ENCODE measurements around the gene SCGB1D1.

SCGB1D1 gene, protein sequence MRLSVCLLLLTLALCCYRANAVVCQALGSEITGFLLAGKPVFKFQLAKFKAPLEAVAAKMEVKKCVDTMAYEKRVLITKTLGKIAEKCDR

DNA sequence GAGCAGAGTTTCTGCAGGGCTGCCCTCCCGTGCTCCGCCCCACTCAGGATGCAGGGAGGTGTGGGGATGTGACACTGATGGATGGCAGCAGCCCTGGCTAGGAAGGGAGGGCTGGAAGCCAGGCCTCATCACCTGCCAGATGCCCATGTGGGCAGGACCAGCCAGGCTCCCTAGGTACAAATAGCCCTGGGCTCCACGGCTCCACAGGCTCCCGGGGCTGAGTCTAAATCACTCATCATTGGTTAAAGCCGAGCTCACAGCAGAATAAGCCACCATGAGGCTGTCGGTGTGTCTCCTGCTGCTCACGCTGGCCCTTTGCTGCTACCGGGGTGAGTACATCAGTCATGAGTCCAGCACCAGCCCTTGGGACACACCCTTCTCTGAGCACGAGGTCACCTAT lies at the start of gene SCGB1D1:
Gene SCGB1D1, plus strand, starts transcription at position 206 of the 400 bp plus-strand sequence. Its CDS starts 69 bp downstream, at position 275.
- no peak for DNase-seq

DNA sequence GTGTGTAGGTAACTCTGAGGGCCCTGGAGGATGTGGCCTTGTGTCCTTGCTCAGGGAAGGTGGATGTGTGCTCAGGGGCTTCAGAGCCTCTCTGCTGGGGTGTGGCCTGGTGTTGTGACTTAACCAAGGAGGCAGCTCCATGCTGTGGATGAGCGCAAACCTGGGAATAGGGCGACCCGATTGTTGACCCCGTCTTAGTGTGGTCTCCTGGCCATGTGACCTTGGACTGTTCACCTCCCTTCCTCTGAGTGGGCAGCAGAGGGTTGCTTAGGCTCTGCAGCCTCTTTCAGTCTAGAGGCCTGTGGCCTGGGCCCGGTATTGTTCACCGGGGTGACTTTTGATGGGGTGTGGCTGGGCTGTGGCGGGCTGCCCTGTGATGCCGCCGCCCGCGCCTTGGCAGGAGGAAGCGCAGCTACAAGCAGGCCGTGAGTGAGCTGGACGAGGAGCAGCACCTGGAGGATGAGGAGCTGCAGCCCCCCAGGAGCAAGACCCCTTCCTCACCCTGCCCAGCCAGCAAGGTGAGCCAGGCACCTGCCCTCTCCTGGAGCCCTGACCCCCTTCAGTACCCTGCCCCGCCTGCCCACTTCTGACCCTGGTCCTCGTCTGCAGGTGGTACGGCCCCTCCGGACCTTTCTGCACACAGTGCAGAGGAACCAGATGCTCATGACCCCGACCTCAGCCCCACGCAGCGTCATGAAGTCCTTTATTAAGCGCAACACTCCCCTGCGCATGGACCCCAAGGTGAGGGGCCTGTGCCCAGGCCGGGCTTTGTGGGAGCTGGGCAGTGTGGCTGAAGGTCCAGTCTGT lies 49.5 kb upstream of the SCGB1D1 start:
- DNase-seq = no peak

GRCh38 chr11:62141111-62142042 lies 48.6 kb upstream of the SCGB1D1 start:
- no peak for DNase-seq

GRCh38 chr11:62142043-62142375 lies 48.0 kb upstream of the SCGB1D1 start:
- no peak for DNase-seq

DNA sequence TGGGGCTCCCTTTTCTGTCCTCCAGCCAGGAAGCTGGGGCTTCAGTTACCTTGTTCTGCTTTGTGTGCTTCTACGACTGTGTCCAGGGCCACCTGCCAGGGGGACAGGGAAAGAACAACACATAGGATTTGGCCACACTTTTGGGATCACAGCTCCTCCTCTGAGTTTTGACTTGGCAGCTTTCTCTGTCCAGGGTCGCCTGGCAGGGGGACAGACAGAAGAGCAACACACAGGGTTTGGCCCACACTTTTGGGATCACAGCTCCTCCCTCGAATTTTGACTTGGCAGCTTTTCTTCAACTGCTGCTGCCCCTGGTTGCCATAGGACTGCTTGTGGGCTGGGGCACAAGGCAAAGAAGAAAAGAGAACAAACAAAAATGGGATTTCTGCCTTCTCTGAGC lies 47.1 kb upstream of the SCGB1D1 start:
- DNase-seq = no peak

- no peak for DNase-seq
These were observed 46.3 kb upstream of the SCGB1D1 start for GRCh38 chr11:62143727-62144126.

DNA sequence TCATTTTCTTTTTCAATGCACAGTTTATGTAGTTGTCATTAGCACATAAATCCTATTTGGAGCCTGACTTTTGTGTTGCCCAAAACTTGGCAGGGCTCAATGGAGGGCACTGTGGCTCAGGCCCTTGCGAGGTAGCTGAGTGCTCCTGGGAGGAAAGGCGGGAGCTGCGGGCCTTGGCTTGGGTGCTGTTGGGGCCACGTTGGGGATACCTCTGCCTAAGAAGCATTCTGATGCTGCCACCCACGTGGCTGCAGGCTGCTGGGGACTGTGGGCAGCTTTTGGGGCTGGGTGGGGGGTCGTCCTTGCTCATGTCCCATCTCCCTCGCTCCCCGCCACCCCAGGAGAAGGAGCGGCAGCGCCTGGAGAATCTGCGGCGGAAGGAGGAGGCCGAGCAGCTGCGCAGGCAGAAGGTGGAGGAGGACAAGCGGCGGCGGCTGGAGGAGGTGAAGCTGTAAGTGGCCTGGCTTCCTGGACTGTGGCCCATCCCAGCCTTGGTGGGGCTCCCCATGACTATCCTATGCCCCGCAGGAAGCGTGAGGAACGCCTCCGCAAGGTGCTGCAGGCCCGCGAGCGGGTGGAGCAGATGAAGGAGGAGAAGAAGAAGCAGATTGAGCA lies 45.3 kb upstream of the SCGB1D1 start:
- DNase-seq = no peak

DNA sequence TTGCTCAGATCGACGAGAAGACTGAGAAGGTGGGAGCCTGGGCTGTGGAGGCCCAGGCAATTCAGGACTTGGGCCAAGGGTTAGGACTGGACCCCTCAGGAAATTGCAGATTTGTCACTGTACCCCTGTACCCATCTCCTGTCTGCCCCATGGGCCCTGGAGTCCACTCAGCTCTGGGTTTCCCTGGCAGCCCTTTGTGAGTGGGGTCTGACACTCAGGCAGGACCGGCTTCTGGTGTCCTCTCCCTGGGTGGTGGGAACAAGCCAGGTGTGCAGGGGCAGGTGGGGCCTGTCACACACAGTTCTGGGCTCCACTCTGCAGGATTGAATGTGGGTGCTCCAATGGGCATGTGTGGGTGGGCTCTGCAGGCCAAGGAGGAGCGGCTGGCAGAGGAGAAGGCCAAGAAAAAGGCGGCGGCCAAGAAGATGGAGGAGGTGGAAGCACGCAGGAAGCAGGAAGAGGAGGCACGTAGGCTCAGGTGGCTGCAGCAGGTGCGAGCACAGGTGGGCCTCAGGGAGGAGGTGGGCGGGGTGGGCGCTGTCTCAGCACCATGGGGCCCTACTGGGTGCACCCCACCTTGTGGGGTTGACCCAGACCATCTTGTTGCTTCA lies 44.6 kb upstream of the SCGB1D1 start:
- DNase-seq = no peak

DNA sequence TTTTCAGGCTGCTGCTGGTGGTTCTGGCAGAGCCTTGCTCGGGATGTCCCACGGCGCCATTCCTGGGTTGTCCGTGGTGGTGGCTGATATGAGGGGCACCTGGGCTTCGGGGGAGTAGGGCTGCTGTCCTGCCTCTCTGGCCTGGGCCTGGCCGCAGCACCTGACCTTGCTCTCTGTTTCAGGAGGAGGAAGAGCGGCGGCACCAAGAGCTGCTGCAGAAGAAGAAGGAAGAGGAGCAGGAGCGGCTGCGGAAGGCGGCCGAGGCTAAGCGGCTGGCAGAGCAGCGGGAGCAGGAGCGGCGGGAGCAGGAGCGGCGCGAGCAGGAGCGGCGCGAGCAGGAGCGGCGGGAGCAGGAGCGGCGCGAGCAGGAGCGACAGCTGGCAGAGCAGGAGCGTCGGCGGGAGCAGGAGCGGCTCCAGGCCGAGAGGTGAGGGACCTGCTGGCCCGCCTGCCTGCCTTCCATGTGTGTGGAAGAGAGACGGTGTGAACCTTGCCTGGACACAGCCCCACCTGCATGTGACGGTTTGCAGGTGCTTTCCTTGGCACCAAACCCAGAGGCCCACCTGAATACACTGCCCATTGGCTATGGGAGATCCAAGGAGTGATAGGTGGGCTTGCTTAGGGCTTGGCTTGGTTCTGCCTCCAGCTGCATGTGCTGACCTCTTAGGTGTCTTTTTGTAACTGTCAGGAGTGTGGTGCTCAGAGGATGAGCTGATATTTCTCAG lies 43.4 kb upstream of the SCGB1D1 start:
- DNase-seq = no peak

GRCh38 chr11:62147545-62147944 lies 42.5 kb upstream of the SCGB1D1 start:
- DNase-seq = no peak

GRCh38 chr11:62148271-62148980 lies 41.6 kb upstream of the SCGB1D1 start:
- no peak for DNase-seq

DNA sequence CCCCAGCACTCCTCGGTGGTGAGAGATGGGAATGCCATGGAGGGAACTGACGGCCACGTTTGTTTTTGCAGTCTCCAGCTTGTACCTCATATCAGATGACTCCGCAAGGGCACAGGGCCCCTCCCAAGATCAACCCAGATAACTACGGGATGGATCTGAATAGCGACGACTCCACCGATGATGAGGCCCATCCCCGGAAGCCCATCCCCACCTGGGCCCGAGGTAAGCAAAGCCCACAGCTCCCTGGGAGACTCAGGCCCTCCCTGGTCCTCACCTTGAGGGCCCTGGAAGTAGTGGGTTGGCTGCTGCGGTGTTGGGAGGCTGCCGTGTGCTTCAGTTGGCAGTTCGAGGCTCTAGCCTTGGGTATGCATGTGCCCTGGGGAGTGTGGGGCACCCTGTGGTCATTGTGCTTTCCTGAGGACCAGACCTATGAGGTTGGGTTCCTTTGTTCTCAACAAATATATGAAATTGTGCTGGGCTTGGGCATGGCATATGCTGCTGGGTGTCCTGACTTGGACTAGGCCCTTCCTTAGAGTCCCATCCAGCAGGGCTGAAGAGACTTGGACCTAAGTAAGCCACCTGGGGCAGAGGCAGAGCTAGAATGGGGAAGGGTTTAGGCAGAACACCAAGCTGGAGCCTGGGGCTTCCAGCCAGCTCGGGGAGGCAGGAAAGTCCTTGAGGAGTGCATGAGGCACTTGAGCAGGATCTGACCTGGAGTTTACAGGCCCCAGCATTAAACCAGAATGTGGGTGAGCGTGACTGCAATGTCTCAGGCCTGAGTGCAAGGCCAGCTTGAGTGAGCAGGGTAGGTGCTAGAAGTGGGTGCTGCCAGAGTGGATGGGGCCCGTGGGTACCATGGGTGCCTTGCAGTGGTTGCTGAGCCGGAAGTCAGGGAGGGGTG lies 39.8 kb upstream of the SCGB1D1 start:
- no peak for DNase-seq

DNA sequence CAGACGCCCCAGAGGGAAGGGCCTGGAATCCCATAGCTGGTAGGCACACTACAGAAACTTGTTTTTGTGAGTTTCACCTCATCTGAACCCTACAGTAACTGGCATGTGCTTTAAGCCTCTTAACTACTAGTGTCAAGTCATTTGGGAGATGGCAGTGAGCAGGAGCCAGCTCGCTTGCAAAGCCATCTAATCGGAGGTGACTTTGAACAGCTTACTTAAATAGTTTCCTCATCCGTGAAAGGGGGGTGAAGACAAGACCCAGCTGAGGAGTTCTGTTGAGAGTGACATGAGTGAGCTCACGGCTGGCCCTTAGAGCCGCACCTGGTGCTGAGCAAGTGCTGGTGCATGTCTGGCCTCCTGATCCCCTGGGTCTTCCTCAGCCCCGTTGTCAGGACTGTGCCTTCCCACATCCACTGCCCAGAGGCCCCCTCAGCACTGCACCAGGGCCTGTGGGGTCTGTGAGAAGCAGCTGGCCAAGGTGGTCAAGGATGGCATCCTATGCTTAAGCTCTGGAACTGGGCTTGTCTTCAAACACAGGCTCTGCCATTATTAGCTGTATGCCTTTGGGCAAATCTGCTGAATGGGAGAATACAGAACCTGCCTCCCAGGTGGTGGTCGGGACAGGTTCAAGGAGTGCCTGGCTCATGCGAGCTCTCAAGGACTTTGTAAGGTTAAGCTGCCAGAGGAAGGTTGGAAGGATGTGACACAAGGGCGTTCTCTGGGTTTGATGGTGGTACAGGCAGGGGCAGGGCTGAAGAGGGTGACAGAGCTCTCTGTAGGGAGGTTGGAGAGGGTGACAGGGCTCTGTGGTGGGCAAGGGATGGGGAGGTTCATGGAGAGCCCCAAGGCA lies 38.9 kb upstream of the SCGB1D1 start:
- no peak for DNase-seq

DNA sequence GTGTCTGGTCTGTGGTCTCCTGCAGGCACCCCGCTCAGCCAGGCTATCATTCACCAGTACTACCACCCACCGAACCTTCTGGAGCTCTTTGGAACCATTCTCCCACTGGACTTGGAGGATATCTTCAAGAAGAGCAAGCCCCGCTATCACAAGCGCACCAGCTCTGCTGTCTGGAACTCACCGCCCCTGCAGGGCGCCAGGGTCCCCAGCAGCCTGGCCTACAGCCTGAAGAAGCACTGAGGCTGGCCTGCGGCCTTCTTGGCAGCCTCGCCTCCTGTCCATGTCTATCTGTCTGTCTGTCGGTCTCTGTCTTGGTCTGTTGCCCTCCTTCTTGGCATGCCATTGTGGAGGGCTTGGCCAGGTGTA lies 38.3 kb upstream of the SCGB1D1 start:
- no peak for DNase-seq

DNA sequence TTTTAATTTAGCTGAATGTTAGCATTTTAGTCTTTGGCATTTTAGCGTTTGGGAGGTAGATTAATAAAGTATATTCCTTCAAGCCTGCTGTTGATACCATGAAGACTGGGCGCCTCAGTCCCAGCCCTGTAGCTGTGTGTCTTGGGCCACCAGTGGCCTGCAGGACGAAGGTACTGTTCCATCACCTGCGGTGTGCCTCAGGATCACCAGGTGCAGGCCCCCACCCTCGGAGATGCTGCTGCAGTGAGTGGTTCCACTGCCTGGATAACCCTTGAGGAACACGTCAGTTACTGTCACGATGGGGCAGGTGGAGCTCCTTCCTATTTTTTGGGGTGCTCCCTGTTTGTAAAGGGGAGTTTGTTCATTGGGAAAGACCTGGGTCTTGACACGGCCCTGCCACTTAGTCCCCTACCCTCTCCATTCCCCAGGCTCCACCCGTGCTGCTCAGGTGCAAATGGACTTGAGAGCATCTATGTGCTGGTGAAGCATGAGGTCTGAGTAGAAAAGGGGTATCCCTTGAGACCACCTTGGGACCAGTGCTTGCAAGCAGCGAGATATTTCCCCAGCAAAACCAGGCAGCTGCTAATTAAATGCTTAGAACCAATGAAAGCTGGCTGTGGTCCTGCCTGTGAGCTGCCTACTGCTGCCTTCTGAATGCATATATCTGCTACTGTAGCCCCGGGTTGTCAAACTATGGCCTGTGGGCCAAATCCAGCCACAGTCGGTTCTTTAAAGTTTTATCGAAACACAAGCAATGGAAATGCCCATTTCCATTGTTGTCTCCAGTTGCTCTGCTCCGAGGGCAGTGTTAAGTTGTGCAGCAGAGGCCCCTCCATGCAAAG lies 37.5 kb upstream of the SCGB1D1 start:
- DNase-seq = no peak

- no peak for DNase-seq
These were observed 37.0 kb upstream of the SCGB1D1 start for GRCh38 chr11:62153087-62153395.

GRCh38 chr11:62153617-62154016 lies 36.4 kb upstream of the SCGB1D1 start:
- no peak for DNase-seq

DNA sequence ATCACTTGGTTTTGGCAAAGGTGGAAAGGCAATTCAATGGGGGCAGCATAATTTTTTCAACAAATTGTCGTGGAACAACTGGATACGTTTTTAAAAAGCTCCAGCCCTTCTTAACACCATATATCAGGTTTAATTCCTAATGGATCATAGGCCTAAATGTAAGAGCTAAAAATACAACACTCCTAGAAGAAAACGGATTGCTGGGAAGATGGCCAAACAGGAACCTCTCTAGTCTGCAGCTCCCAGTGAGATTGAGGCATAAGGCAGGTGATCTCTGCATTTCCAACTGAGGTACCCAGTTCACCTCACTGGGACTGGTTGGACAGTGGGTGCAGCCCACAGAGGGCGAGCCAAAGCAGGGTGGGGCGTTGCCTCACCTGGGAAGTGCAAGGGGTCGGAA lies 32.4 kb upstream of the SCGB1D1 start:
- DNase-seq = no peak

- no peak for DNase-seq
These were observed 23.6 kb upstream of the SCGB1D1 start for GRCh38 chr11:62166371-62166770.

Measured in DMS53 (cell line).